Measurements from ENCODE around the gene PHLDA2.
"Not testable (repeated sequence)": the region's sequence is repeated elsewhere in the genome, so short reads cannot be mapped to it uniquely, and the experiment has no call there.

Gene PHLDA2

GRCh38 chr11:2914455-2915195, 14.6 kb downstream of the PHLDA2 start:
- no peak for DNase-seq

GRCh38 chr11:2913776-2914175, 15.4 kb downstream of the PHLDA2 start:
- DNase-seq = no peak

- DNase-seq = peak; percentile 49
These were observed 16.2 kb downstream of the PHLDA2 start for GRCh38 chr11:2913019-2913431.

- DNase-seq = peak; percentile 86
These were observed 16.7 kb downstream of the PHLDA2 start for GRCh38 chr11:2912498-2912897.

GRCh38 chr11:2911785-2912391, 17.3 kb downstream of the PHLDA2 start:
- DNase-seq = no peak

GRCh38 chr11:2911088-2911784, 18.0 kb downstream of the PHLDA2 start:
- no peak for DNase-seq

- DNase-seq = no peak
These were observed 18.7 kb downstream of the PHLDA2 start for GRCh38 chr11:2910401-2910955.

GRCh38 chr11:2909133-2909902, 19.9 kb downstream of the PHLDA2 start:
- DNase-seq = no peak

- DNase-seq = no peak
These were observed 21.1 kb downstream of the PHLDA2 start for GRCh38 chr11:2908130-2908529.

GRCh38 chr11:2905299-2905698, 23.9 kb downstream of the PHLDA2 start:
- DNase-seq = not testable (repeated sequence)

- no peak for DNase-seq
These were observed 24.8 kb downstream of the PHLDA2 start for GRCh38 chr11:2904153-2905052.

GRCh38 chr11:2903672-2904011, 25.6 kb downstream of the PHLDA2 start:
- DNase-seq = no peak

- DNase-seq = no peak
These were observed 26.2 kb downstream of the PHLDA2 start for GRCh38 chr11:2902784-2903671.

GRCh38 chr11:2901854-2902783, 27.1 kb downstream of the PHLDA2 start:
- peak; percentile 90 for DNase-seq

- no peak for DNase-seq
These were observed 27.9 kb downstream of the PHLDA2 start for GRCh38 chr11:2901196-2901796.

- no peak for DNase-seq
These were observed 30.0 kb downstream of the PHLDA2 start for GRCh38 chr11:2899080-2899783.

- peak; percentile 85 for DNase-seq
These were observed 30.7 kb downstream of the PHLDA2 start for GRCh38 chr11:2898366-2899079.

- no peak for DNase-seq
These were observed 32.2 kb downstream of the PHLDA2 start for GRCh38 chr11:2897048-2897447.

All from fibroblast of upper back skin (primary cell).